Esophagus muscularis mucosa (tissue), 4 donors: ENCODE measurements around the gene ODAD4. TPM values are rescaled to one million over a fixed set of nuclear protein-coding genes. Genes with fewer than 3 reads are reported as not detected.

ENCODE experiments used
- DNase-seq: peaks from one replicate; pipeline ENCODE4 v3.0.0-alpha.2; 2017; ENCODE audit errors: extremely low spot score
- H3K27ac ChIP-seq, 4 donors: fragments of 200-600 bp; sonication (generic); replicated peaks in 1 of 4; 1 replicate in 3 of 4; 2 replicates in 1 of 4; pipeline ENCODE4 v1.5.1; 2016 to 2019; ENCODE audit warnings: mild to moderate bottlenecking in 1 of 4
- H3K27me3 ChIP-seq, 4 donors: fragments of 200-600 bp; sonication (generic); one replicate each; pipeline versions ENCODE4 v1.5.1 to v1.6.0; 2016 to 2019
- H3K36me3 ChIP-seq, 4 donors: fragments of 200-600 bp; sonication (generic); one replicate each; pipeline ENCODE4 v1.5.1; 2016 to 2019
- H3K4me1 ChIP-seq, 4 donors: fragments of 200-600 bp; sonication (generic); one replicate each; pipeline ENCODE4 v1.5.1; 2016 to 2019
- H3K4me3 ChIP-seq, 4 donors: fragments of 200-600 bp; sonication (generic); 1 replicate in 2 of 4; 2 replicates in 2 of 4; pipeline ENCODE4 v1.5.1; 2016 to 2019; ENCODE audit warnings: mild to moderate bottlenecking in 4 of 4, moderate library complexity in 1 of 4
- H3K9me3 ChIP-seq, 4 donors: fragments of 200-600 bp; sonication (generic); 1 replicate in 3 of 4; 2 replicates in 1 of 4; pipeline ENCODE4 v1.5.1; 2016 to 2019
- EP300 ChIP-seq: sonication (generic); formaldehyde crosslinking; IDR thresholded peaks from one replicate; pipeline ENCODE4 v1.6.1; 2017; ENCODE audit warnings: antibody characterized with exemption
- POLR2A ChIP-seq: fragments of 450-650 bp; IDR thresholded peaks from one replicate; pipeline ENCODE4 v1.6.1; 2017; ENCODE audit warnings: antibody characterized with exemption, moderate library complexity, mild to moderate bottlenecking, low read depth
- POLR2AphosphoS5 ChIP-seq, 2 donors: sonication (generic); formaldehyde crosslinking; IDR thresholded peaks; one replicate each; pipeline ENCODE4 v1.6.1; 2017; ENCODE audit warnings: antibody characterized with exemption in 2 of 2
- WGBS: methylation state at CpG from one replicate; pipeline ENCODE4 v1.1.5; 2018; 5-methylcytosine and 5-hydroxymethylcytosine counted together
- intact Hi-C: fragments of 100-400 bp; cut with DNase I; formaldehyde crosslinking; loops from one replicate; pipeline ENCODE4 v1.15.1; 2023
- total RNA-seq, 4 donors: library from RNA; depleted of rRNA; stranded (reverse); fragments of >200 nt; gene quantifications; one replicate each; pipeline versions ENCODE4 v1.1.0 to v1.2.1, GENCODE V29; 2016
- TF ChIP-seq, protein P1 (sequence below), 3 experiments: fragments of 200-600 bp in 2 of 3; fragments of 450-650 bp in 1 of 3; sonication (generic) in 2 of 3; IDR thresholded peaks; one replicate each; pipeline ENCODE4 v1.5.1; 2017 to 2019; ENCODE audit warnings: antibody characterized with exemption in 3 of 3, mild to moderate bottlenecking in 2 of 3, moderate library complexity in 1 of 3

ODAD4 gene
- total RNA-seq, 4 donors from 2014 or later, result 0.33 to 1.7 (median 1.1) TPM

DNA sequence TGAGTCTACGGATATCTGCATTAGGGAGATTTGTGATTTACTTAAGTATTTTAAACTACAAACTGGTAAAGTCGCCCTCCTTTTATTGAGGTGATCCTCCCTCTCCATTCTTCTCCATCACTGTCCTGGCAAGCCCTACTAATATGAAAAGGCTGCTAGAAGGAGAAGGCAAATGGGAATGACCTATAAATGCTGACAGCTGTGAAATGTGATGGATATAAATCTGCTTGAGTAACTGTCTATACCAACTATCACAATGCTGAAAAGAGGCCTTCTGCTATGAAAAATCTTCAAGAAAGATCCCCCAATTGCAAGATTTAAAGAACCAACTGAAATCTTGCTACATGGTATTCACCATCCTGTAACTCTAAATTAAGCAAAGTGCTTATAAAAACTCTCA lies 71.3 kb downstream of the ODAD4 start:
- DNase-seq, result no peak
- intact Hi-C loops, result no loop called here
- H3K27ac ChIP-seq, result no peak overlapping the region
- no peaks in the 10 kb centered on the region for H3K27me3 ChIP-seq
- no peaks in the 10 kb centered on the region for H3K9me3 ChIP-seq
- H3K4me1 ChIP-seq, result peaks cover 34 to 43% (median 40%) of the 10 kb centered on the region in 4 donors
- no peak for TF ChIP-seq POLR2AphosphoS5 (IDR thresholded peaks at IDR 0.05)
- TF ChIP-seq EP300, result no peak
- TF ChIP-seq POLR2A, result no peak
- TF ChIP-seq, protein P1, sequence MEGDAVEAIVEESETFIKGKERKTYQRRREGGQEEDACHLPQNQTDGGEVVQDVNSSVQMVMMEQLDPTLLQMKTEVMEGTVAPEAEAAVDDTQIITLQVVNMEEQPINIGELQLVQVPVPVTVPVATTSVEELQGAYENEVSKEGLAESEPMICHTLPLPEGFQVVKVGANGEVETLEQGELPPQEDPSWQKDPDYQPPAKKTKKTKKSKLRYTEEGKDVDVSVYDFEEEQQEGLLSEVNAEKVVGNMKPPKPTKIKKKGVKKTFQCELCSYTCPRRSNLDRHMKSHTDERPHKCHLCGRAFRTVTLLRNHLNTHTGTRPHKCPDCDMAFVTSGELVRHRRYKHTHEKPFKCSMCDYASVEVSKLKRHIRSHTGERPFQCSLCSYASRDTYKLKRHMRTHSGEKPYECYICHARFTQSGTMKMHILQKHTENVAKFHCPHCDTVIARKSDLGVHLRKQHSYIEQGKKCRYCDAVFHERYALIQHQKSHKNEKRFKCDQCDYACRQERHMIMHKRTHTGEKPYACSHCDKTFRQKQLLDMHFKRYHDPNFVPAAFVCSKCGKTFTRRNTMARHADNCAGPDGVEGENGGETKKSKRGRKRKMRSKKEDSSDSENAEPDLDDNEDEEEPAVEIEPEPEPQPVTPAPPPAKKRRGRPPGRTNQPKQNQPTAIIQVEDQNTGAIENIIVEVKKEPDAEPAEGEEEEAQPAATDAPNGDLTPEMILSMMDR (IDR thresholded peaks at IDR 0.05), result no peak
- WGBS, result 82% methylated on average over 2 of the region's 2 CpGs
- H3K4me3 ChIP-seq, result no peak overlapping the region
- peaks cover 33 to 66% (median 55%) of the 10 kb centered on the region in 4 donors for H3K36me3 ChIP-seq

- H3K36me3 ChIP-seq, result peaks cover 27 to 61% (median 50%) of the 10 kb centered on the region in 4 donors
- no peak for TF ChIP-seq EP300
- no peak for TF ChIP-seq POLR2AphosphoS5 (IDR thresholded peaks at IDR 0.05)
- TF ChIP-seq, protein P1 (IDR thresholded peaks at IDR 0.05), result no peak
- TF ChIP-seq POLR2A, result no peak
- WGBS, result 76% methylated on average over 7 of the region's 7 CpGs
- peaks cover 39 to 48% (median 42%) of the 10 kb centered on the region in 4 donors for H3K4me1 ChIP-seq
- H3K27ac ChIP-seq, result no peak overlapping the region
- H3K4me3 ChIP-seq, result no peak overlapping the region
- intact Hi-C loops, result no loop called here
- DNase-seq, result no peak
- H3K27me3 ChIP-seq, result no peaks in the 10 kb centered on the region
- H3K9me3 ChIP-seq, result no peaks in the 10 kb centered on the region
Observed at GRCh38 chr17:42002175-42002791, 71.9 kb downstream of the ODAD4 start.

DNA sequence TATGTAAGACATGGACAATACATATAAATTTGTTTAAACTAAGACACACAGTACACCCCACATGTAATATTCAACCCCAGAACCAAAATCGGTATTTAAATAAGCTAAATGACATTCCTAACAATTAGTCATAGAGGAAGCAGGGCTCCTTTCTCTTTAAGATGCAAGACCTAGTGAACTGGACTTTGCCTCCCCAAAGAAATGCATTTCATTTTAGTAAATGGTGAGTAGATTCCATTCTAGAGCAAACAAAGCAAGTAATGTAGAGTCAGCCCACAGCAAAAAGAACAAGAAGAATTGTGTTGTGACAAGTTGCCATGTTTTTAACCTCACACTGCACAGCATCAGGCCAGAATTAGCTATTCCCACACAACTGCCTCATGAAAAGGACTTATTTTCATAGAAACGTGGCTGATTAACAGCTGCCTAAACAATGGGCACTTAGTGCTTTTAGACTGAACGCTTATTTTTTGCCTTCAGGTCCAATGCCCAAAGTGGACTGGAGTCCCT lies 72.4 kb downstream of the ODAD4 start:
- peaks cover 22 to 55% (median 44%) of the 10 kb centered on the region in 4 donors for H3K36me3 ChIP-seq
- 80% methylated on average over 3 of the region's 3 CpGs for WGBS

DNA sequence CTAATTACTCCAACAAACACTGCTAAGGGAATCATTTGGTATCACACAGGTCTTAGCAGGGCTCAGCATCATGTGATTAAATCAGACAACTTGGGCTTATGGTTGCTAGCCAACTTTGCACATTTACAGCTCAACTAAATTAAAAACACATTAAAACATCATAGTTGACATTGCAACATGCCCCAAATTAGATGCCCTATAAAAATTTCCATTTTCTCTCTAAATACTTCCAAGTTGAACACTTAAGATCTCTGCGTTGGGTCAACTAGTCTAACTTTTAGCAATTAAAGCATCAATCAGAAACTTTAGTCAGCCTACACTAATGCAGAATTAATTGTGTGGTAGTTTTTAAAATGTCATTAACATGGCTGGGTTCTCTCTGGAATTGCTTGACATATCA lies 74.7 kb downstream of the ODAD4 start:
- TF ChIP-seq POLR2AphosphoS5 (IDR thresholded peaks at IDR 0.05) (no peak), POLR2A (no peak), EP300 (no peak)
- TF ChIP-seq, protein P1 (IDR thresholded peaks at IDR 0.05), result no peak
- DNase-seq, result no peak
- no peak overlapping the region for H3K4me3 ChIP-seq
- no peaks in the 10 kb centered on the region for H3K27me3 ChIP-seq
- no peak overlapping the region for H3K27ac ChIP-seq
- peaks cover 1 to 32% (median 24%) of the 10 kb centered on the region in 4 donors for H3K36me3 ChIP-seq
- intact Hi-C loops, result no loop called here
- 64% methylated on average over 1 of the region's 1 CpG for WGBS
- no peaks in the 10 kb centered on the region for H3K9me3 ChIP-seq
- peaks cover 54 to 65% (median 61%) of the 10 kb centered on the region in 4 donors for H3K4me1 ChIP-seq

More for the DNA sequence above, 72.4 kb downstream of the ODAD4 start:
- Histone ChIP-seq H3K27ac (no peak overlapping the region), H3K9me3 (no peaks in the 10 kb centered on the region), H3K4me3 (no peak overlapping the region), H3K27me3 (no peaks in the 10 kb centered on the region), H3K4me1 (peaks cover 39 to 54% (median 45%) of the 10 kb centered on the region in 4 donors)
- intact Hi-C loops, result no loop called here
- DNase-seq, result no peak
- TF ChIP-seq POLR2A (no peak), POLR2AphosphoS5 (IDR thresholded peaks at IDR 0.05) (no peak)
- TF ChIP-seq, protein P1 (IDR thresholded peaks at IDR 0.05), result no peak
